ENCODE measurements around the gene MBOAT1.
"Not testable (repeated sequence)": the region's sequence is repeated elsewhere in the genome, so short reads cannot be mapped to it uniquely, and the experiment has no call there.

MBOAT1 gene, protein sequence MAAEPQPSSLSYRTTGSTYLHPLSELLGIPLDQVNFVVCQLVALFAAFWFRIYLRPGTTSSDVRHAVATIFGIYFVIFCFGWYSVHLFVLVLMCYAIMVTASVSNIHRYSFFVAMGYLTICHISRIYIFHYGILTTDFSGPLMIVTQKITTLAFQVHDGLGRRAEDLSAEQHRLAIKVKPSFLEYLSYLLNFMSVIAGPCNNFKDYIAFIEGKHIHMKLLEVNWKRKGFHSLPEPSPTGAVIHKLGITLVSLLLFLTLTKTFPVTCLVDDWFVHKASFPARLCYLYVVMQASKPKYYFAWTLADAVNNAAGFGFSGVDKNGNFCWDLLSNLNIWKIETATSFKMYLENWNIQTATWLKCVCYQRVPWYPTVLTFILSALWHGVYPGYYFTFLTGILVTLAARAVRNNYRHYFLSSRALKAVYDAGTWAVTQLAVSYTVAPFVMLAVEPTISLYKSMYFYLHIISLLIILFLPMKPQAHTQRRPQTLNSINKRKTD

GRCh38 chr6:20212392-20213111 lies at the start of gene MBOAT1:
MBOAT1 (minus strand) TSS chr6:20212469; CDS start chr6:20212234, 235 bp downstream.
- DNase-seq = peak; percentile 67

DNA sequence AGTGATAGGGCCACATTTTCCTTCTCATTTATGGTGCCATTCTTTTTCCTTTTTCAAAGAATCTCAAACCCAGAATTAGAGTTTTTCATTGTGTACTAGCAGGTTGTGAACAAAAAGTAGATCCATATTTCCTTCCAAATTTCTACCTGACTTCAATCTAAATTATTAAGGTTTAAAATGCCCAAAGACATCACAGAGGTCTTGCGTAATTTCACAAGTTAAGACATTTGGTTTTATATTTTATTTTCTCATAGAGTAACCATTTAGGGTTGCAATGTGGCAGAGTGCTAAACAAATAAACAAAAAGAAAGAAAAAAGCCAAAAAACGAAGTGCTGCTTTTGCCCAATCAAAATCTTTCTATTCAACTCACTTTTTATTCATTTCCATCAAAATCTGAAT lies 49.4 kb upstream of the MBOAT1 start:
- DNase-seq = no peak

- DNase-seq = no peak
These were observed 48.1 kb upstream of the MBOAT1 start for GRCh38 chr6:20260360-20260759.

DNA sequence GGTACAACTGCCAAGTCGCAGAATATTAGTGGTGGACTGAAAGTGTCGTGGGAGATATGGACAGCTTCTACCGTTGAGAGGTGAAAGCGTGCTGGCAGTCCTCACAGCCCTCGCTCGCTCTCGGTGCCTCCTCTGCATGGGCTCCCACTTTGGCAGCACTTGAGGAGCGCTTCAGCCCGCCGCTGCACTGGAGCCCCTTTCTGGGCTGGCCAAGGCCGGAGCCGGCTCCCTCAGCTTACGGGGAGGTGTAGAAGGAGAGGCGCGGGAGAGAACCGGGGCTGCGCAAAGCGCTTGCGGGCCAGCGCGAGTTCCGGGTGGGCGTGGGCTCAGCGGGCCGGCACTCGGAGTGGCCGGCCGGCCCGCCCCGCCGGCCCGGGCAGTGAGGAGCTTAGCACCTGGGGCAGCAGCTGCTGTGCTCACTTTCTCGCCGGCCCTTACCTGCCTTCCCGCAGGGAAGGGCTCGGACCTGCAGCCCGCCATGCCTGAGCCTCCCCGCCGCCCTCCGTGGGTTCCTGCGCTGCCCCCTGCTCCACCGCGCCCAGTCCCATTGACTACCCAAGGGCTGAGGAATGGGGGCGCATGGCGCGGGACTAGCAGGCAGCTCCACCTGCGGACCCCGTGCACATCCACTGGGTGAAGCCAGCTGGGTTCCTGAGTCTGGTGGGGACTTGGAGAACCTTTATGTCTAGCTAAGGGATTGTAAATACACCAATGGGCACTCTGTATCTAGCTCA lies 47.2 kb upstream of the MBOAT1 start:
- no peak for DNase-seq

GRCh38 chr6:20255428-20255827 lies 43.2 kb upstream of the MBOAT1 start:
- DNase-seq = no peak

DNA sequence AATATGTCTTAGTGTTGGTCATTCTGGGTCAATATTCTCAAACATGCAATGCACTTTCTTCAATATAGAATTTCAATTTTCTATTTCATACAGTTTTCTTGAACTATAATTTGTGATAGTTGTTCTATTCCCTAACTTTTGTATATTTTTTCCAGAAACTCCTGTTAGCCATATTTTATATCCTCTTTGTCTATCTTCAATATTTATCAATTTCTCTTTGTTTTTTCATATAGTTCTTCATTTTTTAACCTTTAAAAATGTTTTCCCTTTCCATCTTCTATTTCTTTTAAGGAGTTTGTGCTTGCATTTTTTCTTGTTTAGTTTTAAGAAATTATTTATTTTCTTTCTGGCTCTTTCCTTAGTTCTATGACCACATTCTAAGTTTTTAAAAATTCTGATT lies 42.0 kb upstream of the MBOAT1 start:
- DNase-seq = no peak

DNA sequence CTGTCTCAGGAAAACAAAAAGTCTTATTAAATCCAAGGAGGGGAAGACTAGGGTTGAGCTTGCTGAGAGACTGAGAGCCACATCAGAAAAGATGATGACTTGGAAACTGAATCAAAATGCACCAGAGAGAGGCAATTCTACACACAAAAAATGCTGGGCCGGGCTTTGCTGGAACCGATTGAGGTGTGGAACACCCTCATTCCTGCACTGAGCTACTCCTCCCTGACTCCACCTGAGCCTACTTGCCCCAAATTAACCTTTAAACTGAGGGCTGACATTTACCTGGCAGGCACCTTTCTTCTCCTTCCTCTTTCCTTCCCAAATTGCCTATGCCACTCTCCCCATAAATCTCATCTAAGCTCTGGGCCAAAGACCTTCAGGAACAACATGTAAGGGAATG lies 40.8 kb upstream of the MBOAT1 start:
- DNase-seq = no peak

GRCh38 chr6:20252311-20252710 lies 40.0 kb upstream of the MBOAT1 start:
- no peak for DNase-seq

GRCh38 chr6:20251525-20251924 lies 39.3 kb upstream of the MBOAT1 start:
- DNase-seq = no peak

GRCh38 chr6:20246125-20246524 lies 33.9 kb upstream of the MBOAT1 start:
- DNase-seq = no peak

DNA sequence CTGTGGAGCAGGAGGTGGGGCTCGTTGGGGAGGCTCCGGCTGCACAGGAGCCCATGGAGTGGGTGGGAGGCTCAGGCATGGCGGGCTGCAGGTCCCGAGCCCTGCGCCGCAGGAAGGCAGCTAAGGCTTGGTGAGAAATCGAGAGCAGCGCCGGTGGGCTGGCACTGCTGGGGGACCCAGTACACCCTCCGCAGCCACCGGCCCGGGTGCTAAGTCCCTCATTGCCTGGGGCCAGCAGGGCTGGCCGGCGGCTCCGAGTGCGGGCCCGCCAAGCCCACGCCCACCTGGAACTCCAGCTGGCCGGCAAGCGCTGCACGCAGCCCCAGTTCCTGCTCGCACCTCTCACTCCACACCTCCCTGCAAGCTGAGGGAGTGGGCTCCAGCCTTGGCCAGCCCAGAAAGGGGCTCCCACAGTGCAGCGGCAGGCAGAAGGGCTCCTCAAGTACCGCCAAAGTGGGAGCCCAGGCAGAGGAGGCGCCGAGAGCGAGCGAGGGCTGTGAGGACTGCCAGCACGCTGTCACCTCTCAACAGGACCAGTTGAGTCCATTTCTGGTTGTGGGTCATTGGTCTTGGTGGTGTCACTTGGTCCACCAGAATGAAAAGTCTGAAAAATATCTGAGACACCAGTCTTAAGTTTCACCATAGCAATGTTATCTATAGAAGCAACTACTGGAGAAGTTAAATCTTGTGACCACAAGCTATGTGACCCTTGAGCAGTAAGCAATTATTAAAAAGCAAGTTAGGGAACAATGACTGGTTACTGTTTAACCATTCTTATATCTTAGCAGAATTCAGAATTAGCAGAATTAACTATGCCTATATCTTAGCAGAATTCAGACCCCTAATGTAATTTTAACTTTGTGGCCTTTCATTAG lies 32.8 kb upstream of the MBOAT1 start:
- DNase-seq = not testable (repeated sequence)

- no peak for DNase-seq
These were observed 31.0 kb upstream of the MBOAT1 start for GRCh38 chr6:20243288-20243687.

DNA sequence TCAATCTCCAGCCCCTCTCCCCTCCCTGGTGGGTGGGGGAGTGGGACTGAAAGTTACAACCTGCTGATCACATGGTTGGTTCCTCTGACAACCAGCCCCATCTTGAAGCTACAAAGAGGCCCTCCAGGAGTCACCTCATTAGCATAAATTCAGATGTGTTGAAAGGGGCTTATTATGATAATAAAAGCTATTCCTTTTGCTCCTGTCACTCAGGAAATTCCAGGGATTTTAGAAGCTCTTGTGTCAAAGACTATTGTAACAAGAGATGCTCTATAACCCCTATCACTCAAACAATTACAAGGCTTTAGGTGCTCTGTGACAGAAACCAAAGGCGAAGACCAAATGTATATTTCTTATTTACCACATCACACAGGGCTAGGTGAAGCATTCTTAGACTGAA lies 30.1 kb upstream of the MBOAT1 start:
- no peak for DNase-seq

DNA sequence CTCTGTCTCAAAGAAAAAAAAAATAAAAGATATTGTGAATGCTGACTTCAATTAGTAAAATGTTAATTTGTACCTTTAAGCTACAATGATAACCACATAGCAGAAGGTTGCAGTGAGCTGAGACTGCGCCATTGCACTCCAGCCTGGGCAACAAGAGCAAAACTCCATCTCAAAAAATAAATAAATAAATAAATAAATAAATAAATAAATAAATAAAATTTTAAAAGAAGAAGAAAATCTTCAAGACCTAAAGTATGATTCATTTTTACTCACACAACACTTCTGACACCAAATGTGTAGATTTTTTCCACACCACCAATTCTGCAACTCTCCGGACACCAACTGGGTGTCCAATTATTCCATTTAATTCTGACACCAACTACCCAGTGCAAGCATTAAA lies 28.8 kb upstream of the MBOAT1 start:
- no peak for DNase-seq

GRCh38 chr6:20238688-20239587 lies 26.7 kb upstream of the MBOAT1 start:
- DNase-seq = no peak

- no peak for DNase-seq
These were observed 25.6 kb upstream of the MBOAT1 start for GRCh38 chr6:20237677-20238460.

DNA sequence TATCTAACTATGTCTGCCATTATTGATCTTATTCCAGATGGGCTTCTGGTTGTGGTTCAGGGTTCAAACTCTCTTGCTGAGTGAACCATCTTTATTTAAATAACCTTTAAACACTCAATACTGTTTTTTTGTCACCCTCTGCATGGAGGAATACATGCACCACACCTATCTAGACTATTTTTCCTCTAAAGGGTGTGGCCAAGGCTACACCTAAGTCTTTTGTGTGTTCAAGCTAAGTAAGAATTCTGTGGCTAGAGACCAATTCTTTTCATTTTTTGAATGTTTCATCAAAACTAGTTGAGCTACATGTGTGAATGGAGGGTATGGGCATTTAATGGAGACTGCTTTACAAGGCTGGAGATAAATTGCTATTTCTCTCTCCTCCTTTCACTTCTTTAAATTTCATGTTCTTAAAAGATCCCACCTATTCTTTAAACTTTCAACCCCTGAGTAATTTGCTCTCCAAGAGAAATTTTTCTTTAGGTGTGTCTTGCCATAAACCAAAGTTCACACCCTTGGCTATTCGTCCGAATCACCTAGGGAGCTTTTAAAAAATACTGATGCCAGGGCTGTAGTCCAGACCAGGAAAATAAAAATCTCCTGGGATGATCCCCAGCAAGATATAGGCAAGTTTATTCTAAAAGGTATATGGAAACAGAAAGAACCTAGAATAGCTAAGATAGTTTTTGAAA lies 24.8 kb upstream of the MBOAT1 start:
- no peak for DNase-seq

- no peak for DNase-seq
These were observed 24.1 kb upstream of the MBOAT1 start for GRCh38 chr6:20236344-20236743.

- no peak for DNase-seq
These were observed 22.8 kb upstream of the MBOAT1 start for GRCh38 chr6:20235041-20235440.

GRCh38 chr6:20234136-20234535 lies 21.9 kb upstream of the MBOAT1 start:
- no peak for DNase-seq

Measured in stimulated activated naive CD4-positive, alpha-beta T cell treated with Interleukin-2 at 50 U/mL for 16 hours (primary cell).